Hematopoietic multipotent progenitor cell treated with erythropoietin and hydrocortisone succinate and interleukin-3 and kit ligand, for 8 days (in vitro differentiated cells): ENCODE measurements around the gene TBC1D20.

Experiments used
- DNase-seq: peaks from one replicate; pipeline ENCODE4 v3.0.0-alpha.2; 2015

Gene TBC1D20

DNA sequence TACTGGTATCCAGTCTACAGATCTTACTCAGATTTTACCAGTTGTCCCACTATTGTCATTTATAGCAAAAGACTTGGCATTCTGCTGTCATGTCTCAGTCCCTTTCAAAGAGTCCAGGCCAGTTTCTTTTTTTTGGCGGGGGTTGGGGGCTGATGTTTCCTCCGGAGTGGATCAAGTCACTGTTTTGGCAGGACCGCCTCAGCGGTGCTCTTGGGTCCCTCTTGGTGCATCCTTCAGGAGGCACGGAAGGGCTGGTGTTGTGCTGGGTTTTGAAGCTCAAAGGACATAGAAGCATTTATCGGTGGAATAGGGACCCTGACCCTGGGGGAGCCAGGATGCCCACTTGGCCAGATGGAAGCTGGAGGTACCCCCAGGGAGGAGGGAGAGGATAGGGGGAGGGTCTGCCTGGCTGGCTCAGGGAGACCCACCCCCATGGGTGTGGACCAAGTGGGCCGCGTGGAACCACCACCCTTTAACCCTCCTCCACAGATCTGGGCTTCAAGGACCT lies 43.4 kb downstream of the TBC1D20 start:
- no peak for DNase-seq

DNA sequence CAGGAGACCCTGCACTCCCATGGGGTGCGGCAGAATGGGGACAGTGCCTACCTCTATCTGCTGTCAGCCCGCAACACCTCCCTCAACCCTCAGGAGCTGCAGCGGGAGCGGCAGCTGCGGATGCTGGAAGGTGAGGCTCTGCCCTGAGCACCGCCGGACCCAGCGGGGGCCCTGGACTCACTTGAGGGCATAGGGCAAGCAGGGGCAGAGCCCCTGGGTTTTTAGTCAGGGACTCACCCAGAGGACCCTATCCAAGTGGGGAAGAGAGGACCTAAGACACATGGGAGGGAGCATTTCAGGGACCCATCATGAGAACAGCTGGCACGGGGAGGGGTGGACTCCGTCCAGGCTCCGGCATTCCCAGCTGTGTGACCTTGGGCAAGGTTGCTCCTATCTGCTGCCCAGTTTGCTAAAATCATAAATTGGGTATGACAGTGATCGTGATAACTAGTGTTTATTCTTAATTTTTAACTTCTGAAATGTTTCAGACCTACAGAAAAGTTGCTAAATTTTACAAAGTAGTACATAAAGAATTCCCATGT lies 44.5 kb downstream of the TBC1D20 start:
- DNase-seq: no peak

DNA sequence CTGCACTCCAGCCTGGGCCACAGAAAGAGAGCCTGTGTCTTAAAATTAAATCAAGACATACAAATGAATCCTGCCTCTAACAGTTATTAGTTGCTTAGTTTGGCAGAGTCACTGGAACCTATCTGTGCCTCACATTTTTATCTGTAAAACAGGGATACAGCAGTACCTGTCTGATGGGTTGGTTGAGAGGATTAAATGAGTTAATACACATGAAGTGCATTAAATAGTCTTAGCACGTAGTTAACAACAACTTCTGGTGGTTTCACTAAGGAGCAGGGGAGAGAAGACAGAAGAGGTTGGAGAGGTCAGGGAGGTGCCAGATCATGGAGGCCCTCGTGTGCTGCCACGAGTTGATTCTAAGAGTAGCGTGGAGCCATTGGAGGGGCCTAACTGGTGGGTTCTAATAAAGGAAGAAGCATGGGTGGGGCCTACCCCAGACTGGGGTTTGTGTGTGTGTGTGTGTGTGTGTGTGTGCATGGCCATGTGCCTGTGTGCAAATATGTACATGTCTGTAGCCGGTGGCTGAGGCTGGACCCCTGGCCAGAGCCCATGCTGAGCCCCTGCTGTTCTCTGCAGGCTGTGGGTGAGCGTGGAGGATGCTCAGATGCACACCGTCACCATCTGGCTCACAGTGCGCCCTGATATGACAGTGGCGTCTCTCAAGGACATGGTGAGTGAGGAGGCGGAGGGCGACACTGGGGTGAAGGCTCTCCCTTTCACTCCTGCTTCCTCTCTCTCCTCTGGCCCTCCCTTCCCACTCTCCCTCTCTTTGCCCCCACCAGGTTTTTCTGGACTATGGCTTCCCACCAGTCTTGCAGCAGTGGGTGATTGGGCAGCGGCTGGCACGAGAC lies 45.2 kb downstream of the TBC1D20 start:
- no peak for DNase-seq

DNA sequence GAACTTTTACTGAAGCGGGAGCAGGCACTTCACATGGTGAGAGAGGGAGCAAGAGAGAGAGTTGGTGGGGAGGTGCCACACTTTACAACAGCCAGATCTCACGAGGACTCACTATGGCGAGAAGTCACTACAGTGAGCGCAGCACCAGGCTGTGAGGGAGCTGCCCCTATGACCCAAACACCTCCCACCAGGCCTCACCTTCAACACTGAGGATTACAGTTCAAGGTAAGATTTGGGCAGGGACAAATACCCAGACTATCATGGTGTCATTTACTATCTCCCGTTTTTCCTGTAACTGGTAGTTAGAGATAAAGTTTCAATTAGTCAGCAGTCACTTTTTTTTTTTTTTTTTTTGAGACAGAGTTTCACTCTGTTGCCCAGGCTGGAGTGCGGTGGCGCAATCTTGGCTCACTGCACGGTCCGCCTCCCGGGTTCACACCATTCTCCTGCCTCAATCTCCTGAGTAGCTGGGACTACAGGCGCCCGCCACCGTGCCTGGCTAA lies 46.5 kb downstream of the TBC1D20 start:
- peak; percentile 58 for DNase-seq

DNA sequence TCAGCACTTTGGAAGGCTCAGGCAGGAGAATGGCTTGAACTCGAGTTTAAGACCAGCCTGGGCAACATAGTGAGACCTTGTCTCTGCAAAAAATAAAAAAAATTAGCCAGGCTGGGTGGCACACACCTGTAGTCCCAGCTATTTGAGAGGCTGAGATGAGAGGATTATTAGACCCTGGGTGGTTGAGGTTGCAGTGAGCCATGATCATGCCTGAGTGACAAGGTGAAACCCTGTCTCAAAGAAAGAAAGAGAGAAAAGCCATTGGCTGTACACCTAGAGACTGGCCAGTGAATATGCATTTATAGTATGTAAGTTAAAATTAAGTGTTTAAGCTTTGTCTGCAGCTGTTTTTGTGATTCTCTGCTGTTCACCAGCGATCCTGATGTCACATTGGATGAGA lies 48.2 kb downstream of the TBC1D20 start:
- DNase-seq: no peak

GRCh38 chr20:412081-412480 lies 50.3 kb downstream of the TBC1D20 start:
- DNase-seq: no peak

- DNase-seq: peak; percentile 20
These were observed 52.4 kb downstream of the TBC1D20 start for GRCh38 chr20:409697-410559.

- peak; percentile 12 for DNase-seq
These were observed 53.3 kb downstream of the TBC1D20 start for GRCh38 chr20:408843-409696.

GRCh38 chr20:407953-408842 lies 54.1 kb downstream of the TBC1D20 start, which contains the start of gene RBCK1:
Gene RBCK1, plus strand, starts transcription at chr20:408299. Its CDS starts 459 bp downstream, at chr20:408758.
- DNase-seq: peak; percentile 84

GRCh38 chr20:407133-407952 lies 55.0 kb downstream of the TBC1D20 start:
- DNase-seq: peak; percentile 78

GRCh38 chr20:406200-407132 lies 55.9 kb downstream of the TBC1D20 start:
- DNase-seq: no peak

GRCh38 chr20:404088-404487 lies 58.2 kb downstream of the TBC1D20 start:
- DNase-seq: no peak

DNA sequence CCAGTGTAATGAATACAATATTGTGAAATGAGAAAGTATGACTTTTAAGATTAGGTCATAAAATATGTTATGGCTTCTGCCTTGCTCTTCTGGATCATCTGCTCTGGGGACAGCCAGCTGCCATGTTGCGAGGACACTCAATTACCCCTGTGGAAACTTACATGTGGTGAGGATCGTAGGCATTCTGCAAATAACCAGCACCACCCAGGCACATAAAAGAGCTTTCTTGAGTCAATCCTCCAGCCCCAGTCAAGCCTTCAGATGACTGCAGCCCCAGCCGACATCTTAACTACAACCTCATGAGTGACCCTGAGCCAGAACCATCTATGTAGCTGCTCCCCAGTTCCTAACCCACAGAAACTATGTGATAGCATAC lies 58.8 kb downstream of the TBC1D20 start:
- no peak for DNase-seq

GRCh38 chr20:402898-403581 lies 59.3 kb downstream of the TBC1D20 start:
- DNase-seq: no peak

- DNase-seq: no peak
These were observed 59.8 kb downstream of the TBC1D20 start for GRCh38 chr20:402496-402885.

DNA sequence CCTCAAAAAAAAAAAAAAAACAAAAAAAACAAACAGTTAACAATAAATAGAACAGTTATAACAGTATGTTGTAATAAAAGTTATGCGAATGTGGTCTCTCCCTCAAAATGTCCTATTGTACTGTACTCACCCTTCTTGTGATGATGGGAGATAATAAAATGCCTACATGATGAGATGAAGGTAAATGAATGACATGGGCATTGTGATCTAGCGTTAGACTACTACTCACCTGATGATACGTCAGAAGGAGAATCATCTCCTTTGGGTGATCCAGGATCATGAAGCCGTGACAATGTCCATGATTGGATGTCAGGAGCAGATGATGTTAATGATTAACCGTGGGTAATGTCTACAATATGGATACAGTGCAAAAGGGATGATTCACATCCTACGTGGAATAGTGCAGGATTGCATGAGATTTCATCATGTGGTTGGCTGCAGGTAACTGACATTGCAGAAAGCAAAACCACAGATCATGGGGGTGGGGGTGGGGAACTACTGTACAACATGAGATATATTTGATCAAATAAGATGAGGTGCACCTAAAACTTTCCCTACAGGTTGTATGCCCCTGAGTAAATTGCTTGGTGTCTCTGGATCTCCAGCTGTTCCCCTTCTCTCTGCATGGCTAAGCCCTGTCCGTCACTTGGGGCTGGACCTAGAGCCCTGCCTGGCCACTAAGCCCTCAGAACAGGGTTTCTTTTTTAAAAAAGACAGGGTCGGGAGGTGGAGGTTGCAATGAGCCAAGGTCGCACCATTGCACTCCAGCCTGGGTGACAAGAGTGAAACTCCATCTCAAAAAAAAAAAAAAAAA lies 60.4 kb downstream of the TBC1D20 start:
- DNase-seq: no peak
